ENCODE data around the gene FDX1.

DNA sequence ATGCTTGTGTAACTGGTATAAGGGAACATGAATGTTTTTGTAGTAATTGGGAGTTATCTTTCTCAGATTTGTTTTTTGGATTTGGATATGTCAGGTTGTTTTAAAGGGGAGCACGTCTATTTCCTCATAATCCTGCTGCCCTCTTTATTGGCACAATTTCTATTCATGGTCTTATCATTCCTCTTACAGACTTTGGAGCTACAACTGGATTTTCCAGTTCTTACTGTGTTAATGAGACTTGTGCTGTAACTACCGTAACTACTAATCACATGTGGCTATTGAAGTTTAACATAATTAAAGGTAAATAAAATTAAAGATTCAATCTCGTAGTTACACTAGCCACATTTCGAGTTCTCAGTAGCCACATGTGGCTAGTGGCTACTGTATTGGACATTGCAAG is 1.9 kb downstream of the FDX1 start:
- TF ChIP-seq CTCF (IDR thresholded peaks at IDR 0.05; ENCODE audit: low read depth, low read length) (no peak), EZH2phosphoT487 (IDR thresholded peaks at IDR 0.05; ENCODE audit: low read depth) (no peak)

All from OCI-LY3 (cell line).